OCI-LY7 (cell line): Measurements from ENCODE around the gene LYZL1. TPM values are rescaled to one million over a fixed set of nuclear protein-coding genes. Genes with fewer than 3 reads are reported as not detected.

ENCODE experiments used
- BruUV-seq: library from RNA; stranded (reverse); fragments of 400-500 nt; replicated peaks from 2 replicates; lab custom pipeline; 2021; lab: Mats Ljungman, UMichigan
- CTCF ChIA-PET: fragments of 300-600 bp; sonication (Branson Sonifier 250); formaldehyde crosslinking; loops from one replicate; lab custom pipeline; 2022; ENCODE audit warnings: antibody characterized with exemption; ENCODE audit not compliant: unreplicated experiment; lab: Charles Lee
- POLR2A ChIA-PET: fragments of 300-600 bp; sonication (Branson Sonifier 250); formaldehyde crosslinking; loops from one replicate; lab custom pipeline; 2022; ENCODE audit warnings: antibody characterized with exemption; lab: Charles Lee
- DNase-seq: peaks from one replicate; pipeline ENCODE4 v3.0.0-alpha.2; 2015; ENCODE audit warnings: low spot score
- H2AFZ ChIP-seq: fragments of 200-600 bp; sonication (generic), shearing (Covaris generic); 2 replicates; pipeline ENCODE4 v1.6.1; 2014; ENCODE audit warnings: mild to moderate bottlenecking, antibody characterized with exemption, low read length, moderate library complexity
- H3K27ac ChIP-seq: fragments of 200-600 bp; sonication (generic); 2 replicates; pipeline ENCODE4 v1.5.1; 2014; ENCODE audit warnings: mixed run types, low read depth, mild to moderate bottlenecking, moderate library complexity, low read length, inconsistent platforms; ENCODE audit not compliant: poor library complexity, severe bottlenecking
- H3K36me3 ChIP-seq: fragments of 200-600 bp; sonication (generic); 2 replicates; pipeline ENCODE4 v1.6.1; 2014; ENCODE audit warnings: mild to moderate bottlenecking, antibody characterized with exemption, low read length, moderate library complexity, mixed read lengths; ENCODE audit not compliant: insufficient read depth
- H3K4me1 ChIP-seq: fragments of 200-600 bp; sonication (generic); 2 replicates; pipeline ENCODE4 v1.5.1; 2014; ENCODE audit warnings: mild to moderate bottlenecking, low read length; ENCODE audit not compliant: insufficient read depth, poor library complexity, severe bottlenecking
- H3K4me2 ChIP-seq: fragments of 200-600 bp; sonication (generic); 2 replicates; pipeline ENCODE4 v1.6.1; 2014; ENCODE audit warnings: mild to moderate bottlenecking, low read length
- H3K4me3 ChIP-seq: fragments of 200-600 bp; sonication (generic); 2 replicates; pipeline ENCODE4 v1.5.1; 2014; ENCODE audit warnings: mild to moderate bottlenecking, low read depth, low read length; ENCODE audit not compliant: poor library complexity, severe bottlenecking
- H3K79me2 ChIP-seq: fragments of 200-600 bp; sonication (generic); 2 replicates; pipeline ENCODE4 v1.6.1; 2016; ENCODE audit warnings: low read depth, mild to moderate bottlenecking, low read length, moderate library complexity, mixed read lengths; ENCODE audit not compliant: insufficient read depth
- H3K9me2 ChIP-seq: fragments of 200-600 bp; sonication (generic); 2 replicates; pipeline ENCODE4 v1.6.1; 2016; ENCODE audit warnings: mild to moderate bottlenecking, low read length, mixed read lengths; ENCODE audit not compliant: insufficient read depth
- H3K9me3 ChIP-seq: fragments of 200-600 bp; sonication (generic); 2 replicates; pipeline ENCODE4 v1.6.1; 2014; ENCODE audit warnings: mild to moderate bottlenecking, mixed run types, low read length, mixed read lengths
- H4K20me1 ChIP-seq: fragments of 200-600 bp; sonication (generic); 2 replicates; pipeline ENCODE4 v1.6.1; 2014; ENCODE audit warnings: mild to moderate bottlenecking, antibody characterized with exemption, low read length, moderate library complexity, mixed read lengths; ENCODE audit not compliant: insufficient read depth
- EZH2phosphoT487 ChIP-seq: fragments of 200-600 bp; sonication (generic); IDR thresholded peaks from 2 replicates; pipeline ENCODE4 v1.6.1; 2018; ENCODE audit warnings: low read depth, borderline replicate concordance, mild to moderate bottlenecking, mixed run types, antibody characterized with exemption, low read length, moderate library complexity, mixed read lengths
- intact Hi-C: fragments of 100-400 bp; cut with micrococcal nuclease; formaldehyde crosslinking; loops from one replicate; pipeline ENCODE4 v1.10.0; 2022; ENCODE audit not compliant: unreplicated experiment
- total RNA-seq, 2 experiments: library from RNA; depleted of rRNA in 1 of 2; stranded (reverse); fragments of >200 nt in 1 of 2; shearing (Covaris generic) in 1 of 2; gene quantifications; 2 replicates each; pipeline ENCODE4 v1.2.3, GENCODE V29; 2014 to 2022
- TF ChIP-seq, protein P1 (sequence below): fragments of 200-600 bp; sonication (generic); conservative IDR thresholded peaks from 2 replicates; pipeline ENCODE4 v1.5.1; 2014; ENCODE audit warnings: mild to moderate bottlenecking, antibody characterized with exemption, low read length, moderate library complexity, mixed read lengths

Gene LYZL1
- total RNA-seq, 2 experiments from 2014 or later = not detected

DNA sequence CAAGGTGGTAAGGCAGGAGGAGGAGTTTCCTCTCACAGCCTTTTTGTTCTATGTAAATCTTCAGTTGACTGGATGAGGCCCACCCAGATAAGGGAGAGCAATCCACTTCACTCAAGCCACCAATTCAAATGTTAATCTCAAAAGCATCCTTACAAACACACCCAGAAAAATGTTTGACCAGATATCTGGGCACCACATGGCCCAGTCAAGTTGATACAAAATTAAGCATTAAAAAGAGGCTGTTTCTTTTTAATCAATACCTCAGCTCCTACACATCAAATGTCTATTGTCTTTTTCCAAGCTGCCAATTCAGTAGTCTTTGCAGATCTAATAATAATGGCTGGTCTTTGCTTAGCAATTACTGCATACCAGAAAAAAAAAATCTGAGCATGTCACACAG is 18.0 kb upstream of the LYZL1 start:
- Histone ChIP-seq H3K9me3 (no peaks in the 10 kb centered on the region), H3K4me1 (no peaks in the 10 kb centered on the region), H3K36me3 (no peaks in the 10 kb centered on the region), H3K27ac (no peak overlapping the region), H2AFZ (no peak overlapping the region), H3K4me3 (no peak overlapping the region), H3K9me2 (no peaks in the 10 kb centered on the region), H3K79me2 (no peaks in the 10 kb centered on the region), H3K4me2 (no peak overlapping the region), H4K20me1 (no peaks in the 10 kb centered on the region)
- DNase-seq = no peak
- no TSS peak for BruUV-seq
- intact Hi-C loops = no loop called here
- CTCF ChIA-PET = no interaction called here
- TF ChIP-seq, protein P1, sequence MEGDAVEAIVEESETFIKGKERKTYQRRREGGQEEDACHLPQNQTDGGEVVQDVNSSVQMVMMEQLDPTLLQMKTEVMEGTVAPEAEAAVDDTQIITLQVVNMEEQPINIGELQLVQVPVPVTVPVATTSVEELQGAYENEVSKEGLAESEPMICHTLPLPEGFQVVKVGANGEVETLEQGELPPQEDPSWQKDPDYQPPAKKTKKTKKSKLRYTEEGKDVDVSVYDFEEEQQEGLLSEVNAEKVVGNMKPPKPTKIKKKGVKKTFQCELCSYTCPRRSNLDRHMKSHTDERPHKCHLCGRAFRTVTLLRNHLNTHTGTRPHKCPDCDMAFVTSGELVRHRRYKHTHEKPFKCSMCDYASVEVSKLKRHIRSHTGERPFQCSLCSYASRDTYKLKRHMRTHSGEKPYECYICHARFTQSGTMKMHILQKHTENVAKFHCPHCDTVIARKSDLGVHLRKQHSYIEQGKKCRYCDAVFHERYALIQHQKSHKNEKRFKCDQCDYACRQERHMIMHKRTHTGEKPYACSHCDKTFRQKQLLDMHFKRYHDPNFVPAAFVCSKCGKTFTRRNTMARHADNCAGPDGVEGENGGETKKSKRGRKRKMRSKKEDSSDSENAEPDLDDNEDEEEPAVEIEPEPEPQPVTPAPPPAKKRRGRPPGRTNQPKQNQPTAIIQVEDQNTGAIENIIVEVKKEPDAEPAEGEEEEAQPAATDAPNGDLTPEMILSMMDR = no peak
- no peak for TF ChIP-seq EZH2phosphoT487
- POLR2A ChIA-PET = no interaction called here

DNA sequence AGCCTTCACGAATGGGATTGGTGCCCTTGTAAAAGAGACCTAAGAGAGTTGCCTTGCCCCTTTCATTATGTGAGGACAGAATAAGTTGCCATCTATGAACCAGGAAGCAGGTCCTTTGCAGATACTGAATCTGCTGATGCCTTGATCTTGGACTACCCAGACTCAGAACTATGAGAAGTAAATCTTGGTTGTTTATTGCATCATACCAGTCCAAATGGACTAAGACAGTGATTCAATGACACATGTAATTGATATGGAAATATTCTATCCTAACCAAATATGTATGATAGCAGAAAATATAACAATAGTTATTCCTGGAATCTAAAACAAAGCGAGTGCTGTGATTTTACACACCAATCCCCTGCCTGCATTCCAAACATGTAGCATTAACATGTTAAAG is 17.0 kb upstream of the LYZL1 start:
- Histone ChIP-seq H3K36me3 (no peaks in the 10 kb centered on the region), H3K4me1 (no peaks in the 10 kb centered on the region), H3K4me2 (no peak overlapping the region), H3K9me2 (no peaks in the 10 kb centered on the region), H3K79me2 (no peaks in the 10 kb centered on the region), H3K4me3 (no peak overlapping the region), H4K20me1 (no peaks in the 10 kb centered on the region), H3K27ac (no peak overlapping the region), H3K9me3 (no peaks in the 10 kb centered on the region), H2AFZ (no peak overlapping the region)
- ChIA-PET CTCF (no interaction called here), POLR2A (no interaction called here)
- TF ChIP-seq EZH2phosphoT487 = no peak
- TF ChIP-seq, protein P1 = no peak
- intact Hi-C loops = no loop called here
- BruUV-seq = no TSS peak
- DNase-seq = no peak

DNA sequence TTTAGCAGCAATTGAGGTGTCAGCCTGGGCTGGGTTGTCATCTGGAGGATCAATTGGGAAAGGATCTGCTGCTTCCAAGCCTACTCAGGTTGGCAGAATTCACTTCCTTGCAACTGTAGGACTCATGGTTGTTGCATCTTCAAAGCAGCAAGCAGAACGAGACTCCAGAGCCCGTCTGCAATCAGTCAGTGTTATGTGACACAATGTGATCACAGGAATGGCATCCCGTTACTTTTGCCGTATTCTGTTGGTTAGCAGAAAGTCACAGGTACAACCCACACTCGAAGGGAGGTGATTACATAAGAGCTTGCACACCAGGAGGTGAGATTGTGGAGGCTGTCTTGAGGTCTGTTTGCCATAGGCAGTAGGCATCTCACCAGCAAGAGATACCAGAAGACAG is 15.4 kb upstream of the LYZL1 start:
- no peaks in the 10 kb centered on the region for H3K9me2 ChIP-seq
- DNase-seq = no peak
- BruUV-seq = no TSS peak
- CTCF ChIA-PET = no interaction called here
- no peak overlapping the region for H3K4me2 ChIP-seq
- H3K27ac ChIP-seq = no peak overlapping the region
- H2AFZ ChIP-seq = no peak overlapping the region
- H3K4me3 ChIP-seq = no peak overlapping the region
- intact Hi-C loops = no loop called here
- no peaks in the 10 kb centered on the region for H3K79me2 ChIP-seq
- TF ChIP-seq EZH2phosphoT487 = no peak
- TF ChIP-seq, protein P1 = no peak
- H3K9me3 ChIP-seq = no peaks in the 10 kb centered on the region
- no peaks in the 10 kb centered on the region for H4K20me1 ChIP-seq
- H3K36me3 ChIP-seq = no peaks in the 10 kb centered on the region
- POLR2A ChIA-PET = no interaction called here
- no peaks in the 10 kb centered on the region for H3K4me1 ChIP-seq
